WTC11 (cell line): ENCODE results near the gene PHOSPHO2. TPM values are rescaled to one million over a fixed set of nuclear protein-coding genes. Genes with fewer than 3 reads are reported as not detected.

Experiments
- ATAC-seq: fragments of 200-7000 bp; cut with Tn5 transposase; 2 replicates; pipeline ENCODE4 v1.10.0; 2021; ENCODE audit warnings: mild to moderate bottlenecking, moderate library complexity
- CTCF ChIA-PET: fragments of 300-600 bp; sonication (Branson Sonifier 250); formaldehyde crosslinking; loops from one replicate; lab custom pipeline; 2021; ENCODE audit warnings: antibody characterized with exemption; lab: Charles Lee
- POLR2A ChIA-PET: fragments of 350-600 bp; sonication (Branson Sonifier 250); formaldehyde crosslinking; loops from one replicate; lab custom pipeline; 2021; ENCODE audit warnings: antibody characterized with exemption; lab: Charles Lee
- DNase-seq: peaks from one replicate; pipeline ENCODE4 v3.0.0; 2021; ENCODE audit warnings: low spot score
- H3K27ac Mint-ChIP-seq: 2 replicates; pipeline ENCODE4 v1.8.0; 2021; ENCODE audit warnings: mixed read lengths
- H3K27me3 Mint-ChIP-seq: 2 replicates; pipeline ENCODE4 v1.8.0; 2021; ENCODE audit warnings: low read depth, mild to moderate bottlenecking, moderate library complexity, mixed read lengths
- H3K36me3 Mint-ChIP-seq: 2 replicates; pipeline ENCODE4 v1.8.0; 2021; ENCODE audit warnings: mixed read lengths
- H3K4me1 Mint-ChIP-seq: 2 replicates; pipeline ENCODE4 v1.8.0; 2022; ENCODE audit warnings: mixed read lengths
- H3K4me3 Mint-ChIP-seq: 2 replicates; pipeline ENCODE4 v1.8.0; 2021; ENCODE audit warnings: mild to moderate bottlenecking, moderate library complexity, mixed read lengths
- H3K9me3 Mint-ChIP-seq: 2 replicates; pipeline ENCODE4 v1.8.0; 2021; ENCODE audit warnings: mixed read lengths
- ELF4 ChIP-seq: sonication (generic); formaldehyde crosslinking; IDR thresholded peaks from 2 replicates; pipeline ENCODE4 v1.8.1; 2022; ENCODE audit warnings: low read depth, mild to moderate bottlenecking, moderate library complexity, missing genetic modification reagents
- ERG ChIP-seq: fragments of 250-450 bp; sonication (Bioruptor Pico); IDR thresholded peaks from 2 replicates; pipeline ENCODE4 v1.8.0; 2021; ENCODE audit warnings: mild to moderate bottlenecking
- FOXK1 ChIP-seq: sonication (generic); formaldehyde crosslinking; IDR thresholded peaks from 2 replicates; pipeline ENCODE4 v1.8.0; 2022; ENCODE audit warnings: mild to moderate bottlenecking, moderate library complexity, missing genetic modification reagents
- JAZF1 ChIP-seq: fragments of 250-450 bp; sonication (Bioruptor Pico); IDR thresholded peaks from 2 replicates; pipeline ENCODE4 v1.9.0; 2021; ENCODE audit warnings: moderate library complexity, mild to moderate bottlenecking, inconsistent platforms
- MXD4 ChIP-seq: fragments of 250-450 bp; sonication (Bioruptor Pico); IDR thresholded peaks from 2 replicates; pipeline ENCODE4 v1.8.0; 2021; ENCODE audit warnings: mild to moderate bottlenecking, moderate library complexity, borderline replicate concordance
- NFATC4 ChIP-seq: fragments of 250-450 bp; sonication (Bioruptor Pico); IDR thresholded peaks from 2 replicates; pipeline ENCODE4 v1.9.0; 2021; ENCODE audit warnings: mild to moderate bottlenecking
- PRDM15 ChIP-seq: sonication (generic); formaldehyde crosslinking; IDR thresholded peaks from 2 replicates; pipeline ENCODE4 v1.8.0; 2022; ENCODE audit warnings: missing genetic modification reagents
- SMAD4 ChIP-seq: sonication (generic); formaldehyde crosslinking; IDR thresholded peaks from 2 replicates; pipeline ENCODE4 v1.8.0; 2022; ENCODE audit warnings: mild to moderate bottlenecking, missing genetic modification reagents
- ZNF416 ChIP-seq: fragments of 250-450 bp; sonication (Bioruptor Pico); IDR thresholded peaks from 2 replicates; pipeline ENCODE4 v1.9.0; 2021; ENCODE audit warnings: mild to moderate bottlenecking, inconsistent platforms
- ZNF532 ChIP-seq: fragments of 250-450 bp; sonication (Bioruptor Pico); IDR thresholded peaks from 2 replicates; pipeline ENCODE4 v1.9.0; 2021; ENCODE audit warnings: mild to moderate bottlenecking, borderline replicate concordance
- ZNF671 ChIP-seq: fragments of 250-450 bp; sonication (Bioruptor Pico); IDR thresholded peaks from 2 replicates; pipeline ENCODE4 v1.8.0; 2021; ENCODE audit warnings: mild to moderate bottlenecking
- total RNA-seq: library from RNA; stranded (reverse); gene quantifications from 3 replicates; pipeline ENCODE4 v1.2.3, GENCODE V29; 2021
- TF ChIP-seq, protein P1 (sequence below): sonication (generic); formaldehyde crosslinking; IDR thresholded peaks from 2 replicates; pipeline ENCODE4 v1.8.0; 2022; ENCODE audit warnings: mild to moderate bottlenecking, missing genetic modification reagents
- TF ChIP-seq, protein P2 (sequence below): fragments of 250-450 bp; sonication (Bioruptor Pico); IDR thresholded peaks from 2 replicates; pipeline ENCODE4 v2.1.2; 2022; ENCODE audit warnings: mild to moderate bottlenecking, moderate library complexity
- TF ChIP-seq, protein P3 (sequence below): sonication (generic); formaldehyde crosslinking; IDR thresholded peaks from 2 replicates; pipeline ENCODE4 v1.8.0; 2022; ENCODE audit warnings: mild to moderate bottlenecking, missing genetic modification reagents
- TF ChIP-seq, protein P4 (sequence below): sonication (generic); formaldehyde crosslinking; IDR thresholded peaks from 2 replicates; pipeline ENCODE4 v1.8.1; 2022; ENCODE audit warnings: low read depth, missing genetic modification reagents, borderline replicate concordance
- TF ChIP-seq, protein P5 (sequence below): sonication (generic); formaldehyde crosslinking; IDR thresholded peaks from 2 replicates; pipeline ENCODE4 v1.8.0; 2023; ENCODE audit warnings: missing genetic modification reagents, mild to moderate bottlenecking, borderline replicate concordance

PHOSPHO2 gene
- total RNA-seq, 1 experiment from 2014 or later, result 6.1 TPM

- ATAC-seq (no peak), DNase-seq (no peak)
- H3K4me1 Mint-ChIP-seq, result peaks cover 5% of the 10 kb centered on the region
- POLR2A ChIA-PET, result no interaction called here
- no peak overlapping the region for H3K27ac Mint-ChIP-seq
- H3K4me3 Mint-ChIP-seq, result no peak overlapping the region
- no peaks in the 10 kb centered on the region for H3K9me3 Mint-ChIP-seq
- H3K27me3 Mint-ChIP-seq, result no peaks in the 10 kb centered on the region; the same call in 1 of the 2 replicates
- TF ChIP-seq MXD4 (CRISPR knock-in tag) (no peak), ZNF671 (CRISPR knock-in tag) (no peak), FOXK1 (CRISPR knock-in tag) (no peak), JAZF1 (CRISPR knock-in tag) (no peak), ERG (CRISPR knock-in tag) (no peak), ELF4 (CRISPR knock-in tag) (no peak), SMAD4 (no peak), ZNF416 (CRISPR knock-in tag) (no peak), PRDM15 (CRISPR knock-in tag) (no peak), ZNF532 (CRISPR knock-in tag) (no peak), NFATC4 (no peak)
- TF ChIP-seq, protein P1, sequence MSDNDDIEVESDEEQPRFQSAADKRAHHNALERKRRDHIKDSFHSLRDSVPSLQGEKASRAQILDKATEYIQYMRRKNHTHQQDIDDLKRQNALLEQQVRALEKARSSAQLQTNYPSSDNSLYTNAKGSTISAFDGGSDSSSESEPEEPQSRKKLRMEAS (CRISPR knock-in tag), result no peak
- TF ChIP-seq, protein P2, sequence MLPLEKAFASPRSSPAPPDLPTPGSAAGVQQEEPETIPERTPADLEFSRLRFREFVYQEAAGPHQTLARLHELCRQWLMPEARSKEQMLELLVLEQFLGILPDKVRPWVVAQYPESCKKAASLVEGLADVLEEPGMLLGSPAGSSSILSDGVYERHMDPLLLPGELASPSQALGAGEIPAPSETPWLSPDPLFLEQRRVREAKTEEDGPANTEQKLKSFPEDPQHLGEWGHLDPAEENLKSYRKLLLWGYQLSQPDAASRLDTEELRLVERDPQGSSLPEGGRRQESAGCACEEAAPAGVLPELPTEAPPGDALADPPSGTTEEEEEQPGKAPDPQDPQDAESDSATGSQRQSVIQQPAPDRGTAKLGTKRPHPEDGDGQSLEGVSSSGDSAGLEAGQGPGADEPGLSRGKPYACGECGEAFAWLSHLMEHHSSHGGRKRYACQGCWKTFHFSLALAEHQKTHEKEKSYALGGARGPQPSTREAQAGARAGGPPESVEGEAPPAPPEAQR (CRISPR knock-in tag), result no peak
- TF ChIP-seq, protein P3, sequence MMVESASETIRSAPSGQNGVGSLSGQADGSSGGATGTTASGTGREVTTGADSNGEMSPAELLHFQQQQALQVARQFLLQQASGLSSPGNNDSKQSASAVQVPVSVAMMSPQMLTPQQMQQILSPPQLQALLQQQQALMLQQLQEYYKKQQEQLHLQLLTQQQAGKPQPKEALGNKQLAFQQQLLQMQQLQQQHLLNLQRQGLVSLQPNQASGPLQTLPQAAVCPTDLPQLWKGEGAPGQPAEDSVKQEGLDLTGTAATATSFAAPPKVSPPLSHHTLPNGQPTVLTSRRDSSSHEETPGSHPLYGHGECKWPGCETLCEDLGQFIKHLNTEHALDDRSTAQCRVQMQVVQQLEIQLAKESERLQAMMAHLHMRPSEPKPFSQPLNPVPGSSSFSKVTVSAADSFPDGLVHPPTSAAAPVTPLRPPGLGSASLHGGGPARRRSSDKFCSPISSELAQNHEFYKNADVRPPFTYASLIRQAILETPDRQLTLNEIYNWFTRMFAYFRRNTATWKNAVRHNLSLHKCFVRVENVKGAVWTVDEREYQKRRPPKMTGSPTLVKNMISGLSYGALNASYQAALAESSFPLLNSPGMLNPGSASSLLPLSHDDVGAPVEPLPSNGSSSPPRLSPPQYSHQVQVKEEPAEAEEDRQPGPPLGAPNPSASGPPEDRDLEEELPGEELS, result no peak
- TF ChIP-seq, protein P4, sequence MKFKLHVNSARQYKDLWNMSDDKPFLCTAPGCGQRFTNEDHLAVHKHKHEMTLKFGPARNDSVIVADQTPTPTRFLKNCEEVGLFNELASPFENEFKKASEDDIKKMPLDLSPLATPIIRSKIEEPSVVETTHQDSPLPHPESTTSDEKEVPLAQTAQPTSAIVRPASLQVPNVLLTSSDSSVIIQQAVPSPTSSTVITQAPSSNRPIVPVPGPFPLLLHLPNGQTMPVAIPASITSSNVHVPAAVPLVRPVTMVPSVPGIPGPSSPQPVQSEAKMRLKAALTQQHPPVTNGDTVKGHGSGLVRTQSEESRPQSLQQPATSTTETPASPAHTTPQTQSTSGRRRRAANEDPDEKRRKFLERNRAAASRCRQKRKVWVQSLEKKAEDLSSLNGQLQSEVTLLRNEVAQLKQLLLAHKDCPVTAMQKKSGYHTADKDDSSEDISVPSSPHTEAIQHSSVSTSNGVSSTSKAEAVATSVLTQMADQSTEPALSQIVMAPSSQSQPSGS (CRISPR knock-in tag), result no peak
- TF ChIP-seq, protein P5, sequence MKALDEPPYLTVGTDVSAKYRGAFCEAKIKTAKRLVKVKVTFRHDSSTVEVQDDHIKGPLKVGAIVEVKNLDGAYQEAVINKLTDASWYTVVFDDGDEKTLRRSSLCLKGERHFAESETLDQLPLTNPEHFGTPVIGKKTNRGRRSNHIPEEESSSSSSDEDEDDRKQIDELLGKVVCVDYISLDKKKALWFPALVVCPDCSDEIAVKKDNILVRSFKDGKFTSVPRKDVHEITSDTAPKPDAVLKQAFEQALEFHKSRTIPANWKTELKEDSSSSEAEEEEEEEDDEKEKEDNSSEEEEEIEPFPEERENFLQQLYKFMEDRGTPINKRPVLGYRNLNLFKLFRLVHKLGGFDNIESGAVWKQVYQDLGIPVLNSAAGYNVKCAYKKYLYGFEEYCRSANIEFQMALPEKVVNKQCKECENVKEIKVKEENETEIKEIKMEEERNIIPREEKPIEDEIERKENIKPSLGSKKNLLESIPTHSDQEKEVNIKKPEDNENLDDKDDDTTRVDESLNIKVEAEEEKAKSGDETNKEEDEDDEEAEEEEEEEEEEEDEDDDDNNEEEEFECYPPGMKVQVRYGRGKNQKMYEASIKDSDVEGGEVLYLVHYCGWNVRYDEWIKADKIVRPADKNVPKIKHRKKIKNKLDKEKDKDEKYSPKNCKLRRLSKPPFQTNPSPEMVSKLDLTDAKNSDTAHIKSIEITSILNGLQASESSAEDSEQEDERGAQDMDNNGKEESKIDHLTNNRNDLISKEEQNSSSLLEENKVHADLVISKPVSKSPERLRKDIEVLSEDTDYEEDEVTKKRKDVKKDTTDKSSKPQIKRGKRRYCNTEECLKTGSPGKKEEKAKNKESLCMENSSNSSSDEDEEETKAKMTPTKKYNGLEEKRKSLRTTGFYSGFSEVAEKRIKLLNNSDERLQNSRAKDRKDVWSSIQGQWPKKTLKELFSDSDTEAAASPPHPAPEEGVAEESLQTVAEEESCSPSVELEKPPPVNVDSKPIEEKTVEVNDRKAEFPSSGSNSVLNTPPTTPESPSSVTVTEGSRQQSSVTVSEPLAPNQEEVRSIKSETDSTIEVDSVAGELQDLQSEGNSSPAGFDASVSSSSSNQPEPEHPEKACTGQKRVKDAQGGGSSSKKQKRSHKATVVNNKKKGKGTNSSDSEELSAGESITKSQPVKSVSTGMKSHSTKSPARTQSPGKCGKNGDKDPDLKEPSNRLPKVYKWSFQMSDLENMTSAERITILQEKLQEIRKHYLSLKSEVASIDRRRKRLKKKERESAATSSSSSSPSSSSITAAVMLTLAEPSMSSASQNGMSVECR (CRISPR knock-in tag), result no peak
- TF ChIP-seq, all 79 proteins: peak for 0
- no peaks in the 10 kb centered on the region for H3K36me3 Mint-ChIP-seq
- CTCF ChIA-PET, result no interaction called here
These were observed 23.4 kb downstream of the PHOSPHO2 start for GRCh38 chr2:169717691-169718063.
